ENCODE data around the gene KIAA1328.

DNA sequence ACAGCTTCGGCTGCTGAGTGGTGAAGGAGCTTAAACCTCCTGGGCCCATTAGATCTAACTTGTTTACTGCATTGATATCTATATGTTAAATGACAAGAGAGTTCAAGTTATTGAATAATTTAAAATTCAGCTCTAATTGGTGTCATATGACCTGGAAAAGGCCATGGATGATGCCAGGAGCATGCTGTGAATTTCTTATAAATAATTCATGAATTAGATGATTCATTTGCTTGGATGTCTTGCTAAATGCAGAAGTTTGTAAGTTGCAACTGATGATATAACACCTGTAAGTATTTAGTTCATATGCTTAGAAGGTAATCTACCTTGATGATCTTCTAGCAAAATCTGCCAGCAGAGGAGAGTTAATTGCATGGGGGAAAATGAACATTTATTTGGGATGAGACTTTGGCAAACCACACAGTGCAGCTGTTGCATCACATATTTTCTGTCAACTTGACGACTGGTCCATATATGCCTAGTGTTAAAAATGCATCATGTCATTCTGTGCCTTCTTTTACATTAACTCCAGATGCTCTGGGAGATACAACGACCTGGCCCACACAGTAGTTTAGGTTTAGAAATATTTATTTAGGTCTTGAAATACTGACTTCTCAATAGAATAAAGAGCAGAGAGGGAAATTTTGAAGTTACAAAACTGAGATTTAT lies 226.3 kb downstream of the KIAA1328 start:
- TF ChIP-seq, protein P1, sequence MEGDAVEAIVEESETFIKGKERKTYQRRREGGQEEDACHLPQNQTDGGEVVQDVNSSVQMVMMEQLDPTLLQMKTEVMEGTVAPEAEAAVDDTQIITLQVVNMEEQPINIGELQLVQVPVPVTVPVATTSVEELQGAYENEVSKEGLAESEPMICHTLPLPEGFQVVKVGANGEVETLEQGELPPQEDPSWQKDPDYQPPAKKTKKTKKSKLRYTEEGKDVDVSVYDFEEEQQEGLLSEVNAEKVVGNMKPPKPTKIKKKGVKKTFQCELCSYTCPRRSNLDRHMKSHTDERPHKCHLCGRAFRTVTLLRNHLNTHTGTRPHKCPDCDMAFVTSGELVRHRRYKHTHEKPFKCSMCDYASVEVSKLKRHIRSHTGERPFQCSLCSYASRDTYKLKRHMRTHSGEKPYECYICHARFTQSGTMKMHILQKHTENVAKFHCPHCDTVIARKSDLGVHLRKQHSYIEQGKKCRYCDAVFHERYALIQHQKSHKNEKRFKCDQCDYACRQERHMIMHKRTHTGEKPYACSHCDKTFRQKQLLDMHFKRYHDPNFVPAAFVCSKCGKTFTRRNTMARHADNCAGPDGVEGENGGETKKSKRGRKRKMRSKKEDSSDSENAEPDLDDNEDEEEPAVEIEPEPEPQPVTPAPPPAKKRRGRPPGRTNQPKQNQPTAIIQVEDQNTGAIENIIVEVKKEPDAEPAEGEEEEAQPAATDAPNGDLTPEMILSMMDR (IDR thresholded peaks at IDR 0.05 in 4 of 5, conservative IDR thresholded peaks at IDR 0.05 in 1 of 5), result no peak
- TF ChIP-seq POLR2A (IDR thresholded peaks at IDR 0.05), result no peak
